ENCODE data around the gene PIGO. TPM values are rescaled to one million over a fixed set of nuclear protein-coding genes. Genes with fewer than 3 reads are reported as not detected.

Gene PIGO
- total and polyA plus RNA-seq, 2 of the 4 experiments (the other 2 are of a cell fraction) = 9.3 to 18.2 TPM

DNA sequence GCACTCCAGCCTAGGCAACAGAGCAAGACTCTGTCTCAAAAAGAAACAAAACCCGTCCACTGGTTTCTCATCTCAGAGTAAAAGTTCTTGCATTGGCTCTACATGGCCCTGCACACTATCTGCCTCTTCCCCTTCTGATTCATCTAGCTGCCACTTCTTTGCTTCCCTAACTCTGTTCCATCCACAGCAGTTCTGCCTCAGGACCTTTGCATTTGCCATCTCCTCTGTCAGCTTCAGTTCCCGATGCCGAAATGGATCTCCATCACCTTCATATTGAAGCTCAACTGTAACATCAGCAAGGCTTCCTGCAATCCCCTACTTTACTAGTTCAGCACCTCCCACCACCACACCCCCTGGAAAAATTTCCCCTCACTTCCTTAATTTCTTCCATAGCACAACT is 1.2 kb upstream of the PIGO start:
- no peak overlapping the region for H2AFZ ChIP-seq (replicated peaks; ENCODE audit: low read length, poor library complexity)
- H3K9ac ChIP-seq (ENCODE audit: low read depth, low read length) = no peak overlapping the region
- H2AK5ac ChIP-seq (ENCODE audit: low read depth, low read length) = no peak overlapping the region
- no peak overlapping the region for H3K4me2 ChIP-seq (ENCODE audit: low read depth, low read length)
- H3K27me3 ChIP-seq (ENCODE audit: control insufficient read depth, insufficient read depth, low read length) = no peaks in the 10 kb centered on the region
- dilution Hi-C loops (cut with HindIII; ENCODE audit: low sequenced_read_pairs, unreplicated experiment) (no loop called here), intact Hi-C loops (cut with micrococcal nuclease) (loop anchor here (2.0 kb wide), 1 partner anchor 337 kb away; no protein-coding TSS in a partner anchor), in situ Hi-C loops (cut with MboI; ENCODE audit: low sequenced_read_pairs) (loop anchor here (5.0 kb wide), 1 partner anchor 200 kb away; a partner anchor contains a TSS)
- H3K4me3 ChIP-seq (ENCODE audit: insufficient read depth, low read depth, low read length) = no peak overlapping the region
- H3K23ac ChIP-seq (ENCODE audit: low read depth, low read length) = no peak overlapping the region; the same call in 1 of the 2 replicates
- H3K14ac ChIP-seq (replicated peaks; ENCODE audit: low read depth, low read length) = no peak overlapping the region
- no peak for TF ChIP-seq SMC3 (IDR thresholded peaks at IDR 0.05; ENCODE audit: low read depth, low read length)
- TF ChIP-seq, protein P1, sequence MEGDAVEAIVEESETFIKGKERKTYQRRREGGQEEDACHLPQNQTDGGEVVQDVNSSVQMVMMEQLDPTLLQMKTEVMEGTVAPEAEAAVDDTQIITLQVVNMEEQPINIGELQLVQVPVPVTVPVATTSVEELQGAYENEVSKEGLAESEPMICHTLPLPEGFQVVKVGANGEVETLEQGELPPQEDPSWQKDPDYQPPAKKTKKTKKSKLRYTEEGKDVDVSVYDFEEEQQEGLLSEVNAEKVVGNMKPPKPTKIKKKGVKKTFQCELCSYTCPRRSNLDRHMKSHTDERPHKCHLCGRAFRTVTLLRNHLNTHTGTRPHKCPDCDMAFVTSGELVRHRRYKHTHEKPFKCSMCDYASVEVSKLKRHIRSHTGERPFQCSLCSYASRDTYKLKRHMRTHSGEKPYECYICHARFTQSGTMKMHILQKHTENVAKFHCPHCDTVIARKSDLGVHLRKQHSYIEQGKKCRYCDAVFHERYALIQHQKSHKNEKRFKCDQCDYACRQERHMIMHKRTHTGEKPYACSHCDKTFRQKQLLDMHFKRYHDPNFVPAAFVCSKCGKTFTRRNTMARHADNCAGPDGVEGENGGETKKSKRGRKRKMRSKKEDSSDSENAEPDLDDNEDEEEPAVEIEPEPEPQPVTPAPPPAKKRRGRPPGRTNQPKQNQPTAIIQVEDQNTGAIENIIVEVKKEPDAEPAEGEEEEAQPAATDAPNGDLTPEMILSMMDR (conservative IDR thresholded peaks at IDR 0.05; ENCODE audit: low read depth, low read length) = no peak
- TF ChIP-seq MAZ (IDR thresholded peaks at IDR 0.05; ENCODE audit: borderline replicate concordance, low read depth, low read length) = no peak
- no peak for TF ChIP-seq POLR2A (IDR thresholded peaks at IDR 0.05; ENCODE audit: low read depth, low read length)
- no peak for TF ChIP-seq MAFK (IDR thresholded peaks at IDR 0.05; ENCODE audit: low read depth, low read length)
- no peak for TF ChIP-seq RFX5 (IDR thresholded peaks at IDR 0.05; ENCODE audit: low read depth, low read length)
- TF ChIP-seq FOS (IDR thresholded peaks at IDR 0.05; ENCODE audit: low read depth, low read length) = no peak
- TF ChIP-seq, protein P2, sequence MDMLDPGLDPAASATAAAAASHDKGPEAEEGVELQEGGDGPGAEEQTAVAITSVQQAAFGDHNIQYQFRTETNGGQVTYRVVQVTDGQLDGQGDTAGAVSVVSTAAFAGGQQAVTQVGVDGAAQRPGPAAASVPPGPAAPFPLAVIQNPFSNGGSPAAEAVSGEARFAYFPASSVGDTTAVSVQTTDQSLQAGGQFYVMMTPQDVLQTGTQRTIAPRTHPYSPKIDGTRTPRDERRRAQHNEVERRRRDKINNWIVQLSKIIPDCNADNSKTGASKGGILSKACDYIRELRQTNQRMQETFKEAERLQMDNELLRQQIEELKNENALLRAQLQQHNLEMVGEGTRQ (IDR thresholded peaks at IDR 0.05; ENCODE audit: low read depth, low read length) = no peak
- TF ChIP-seq CHD1 (IDR thresholded peaks at IDR 0.05; ENCODE audit: low read depth, low read length) = no peak
- TF ChIP-seq RCOR1 (IDR thresholded peaks at IDR 0.05; ENCODE audit: insufficient replicate concordance, low read length) = no peak
- no peak for TF ChIP-seq BHLHE40 (IDR thresholded peaks at IDR 0.05; ENCODE audit: low read depth, low read length)
- TF ChIP-seq MXI1 (IDR thresholded peaks at IDR 0.05; ENCODE audit: borderline replicate concordance, low read depth, low read length) = no peak
- TF ChIP-seq, protein P3, sequence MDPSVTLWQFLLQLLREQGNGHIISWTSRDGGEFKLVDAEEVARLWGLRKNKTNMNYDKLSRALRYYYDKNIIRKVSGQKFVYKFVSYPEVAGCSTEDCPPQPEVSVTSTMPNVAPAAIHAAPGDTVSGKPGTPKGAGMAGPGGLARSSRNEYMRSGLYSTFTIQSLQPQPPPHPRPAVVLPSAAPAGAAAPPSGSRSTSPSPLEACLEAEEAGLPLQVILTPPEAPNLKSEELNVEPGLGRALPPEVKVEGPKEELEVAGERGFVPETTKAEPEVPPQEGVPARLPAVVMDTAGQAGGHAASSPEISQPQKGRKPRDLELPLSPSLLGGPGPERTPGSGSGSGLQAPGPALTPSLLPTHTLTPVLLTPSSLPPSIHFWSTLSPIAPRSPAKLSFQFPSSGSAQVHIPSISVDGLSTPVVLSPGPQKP (IDR thresholded peaks at IDR 0.05; ENCODE audit: borderline replicate concordance, low read depth, low read length) = no peak
- TF ChIP-seq NFE2L2 (IDR thresholded peaks at IDR 0.05; ENCODE audit: low read depth, low read length) = no peak
- no peak for TF ChIP-seq CEBPB (IDR thresholded peaks at IDR 0.05; ENCODE audit: low read depth, low read length)
- no peak overlapping the region for H2BK120ac ChIP-seq (ENCODE audit: low read depth, low read length)
- no peaks in the 10 kb centered on the region for H3K9me3 ChIP-seq (ENCODE audit: control insufficient read depth, insufficient read depth, low read length)
- H3K27ac ChIP-seq (ENCODE audit: insufficient read depth, low read length) = no peak overlapping the region
- H4K20me1 ChIP-seq (ENCODE audit: insufficient read depth, low read length) = no peaks in the 10 kb centered on the region
- H4K91ac ChIP-seq (ENCODE audit: insufficient read depth, low read depth, low read length) = no peak overlapping the region
- H3K56ac ChIP-seq (ENCODE audit: extremely low read depth, insufficient read depth, low read length) = no peak overlapping the region
- no peak overlapping the region for H3K18ac ChIP-seq (ENCODE audit: low read depth, low read length)
- no peak for DNase-seq
- H2BK5ac ChIP-seq (ENCODE audit: low read depth, low read length, poor library complexity, severe bottlenecking) = no peak overlapping the region
- peaks cover 5% of the 10 kb centered on the region; the same call in 1 of the 2 replicates for H3K4me1 ChIP-seq (ENCODE audit: control insufficient read depth, insufficient read depth, low read length)
- H3K36me3 ChIP-seq (ENCODE audit: control insufficient read depth, insufficient read depth, low read length) = peaks cover 28% of the 10 kb centered on the region
- H2AK9ac ChIP-seq (replicated peaks; ENCODE audit: low read depth, low read length, poor library complexity) = no peak overlapping the region
- WGBS, 2 experiments (ENCODE audit: extremely low coverage in 2 of 2, insufficient read length in 1 of 2) = 96% methylated on average over 3 of the region's 3 CpGs; no CpG with 5 or more reads in 1 of the 2 experiments
- H2BK20ac ChIP-seq (ENCODE audit: low read depth, low read length) = no peak overlapping the region
- H2BK15ac ChIP-seq (ENCODE audit: low read depth, low read length) = no peak overlapping the region
- ChIA-PET CTCF (no interaction called here), POLR2A (ENCODE audit: unreplicated experiment) (no interaction called here)
- peaks cover 20 to 45% of the 10 kb centered on the region in 2 experiments for H3K79me1 ChIP-seq (ENCODE audit: low read depth in 1 of 2, low read length in 2 of 2)
- BruUV-seq (replicated peaks) = no TSS peak
- ATAC-seq (ENCODE audit: low read depth) = no peak
- H3K9me1 ChIP-seq (ENCODE audit: insufficient read depth, low read length) = peaks cover 13% of the 10 kb centered on the region
- no peak overlapping the region for H4K5ac ChIP-seq (ENCODE audit: low read depth, low read length)
- H3K4ac ChIP-seq (ENCODE audit: low read depth, low read length) = no peak overlapping the region
- H4K8ac ChIP-seq (ENCODE audit: low read depth in 2 of 2, low read length in 2 of 2) = no peak overlapping the region
